HCT116 (cell line): ENCODE data around the gene GRAMD4. TPM values are rescaled to one million over a fixed set of nuclear protein-coding genes. Genes with fewer than 3 reads are reported as not detected.

Experiments
- ATAC-seq: fragments of 200-7000 bp; cut with Tn5 transposase; 2 replicates; pipeline ENCODE4 v1.9.1; 2020; ENCODE audit warnings: mild to moderate bottlenecking, moderate library complexity
- BruUV-seq: library from RNA; stranded (reverse); fragments of 400-500 nt; replicated peaks from 2 replicates; lab custom pipeline; 2021; lab: Mats Ljungman, UMichigan
- CTCF ChIA-PET: fragments of 300-600 bp; sonication (Branson Sonifier 250); formaldehyde crosslinking; loops from one replicate; lab custom pipeline; 2021; ENCODE audit warnings: antibody characterized with exemption; lab: Charles Lee
- POLR2A ChIA-PET: fragments of 300-600, 350-600 bp; sonication (Branson Sonifier 250); formaldehyde crosslinking; loops from one replicate; lab custom pipeline; 2021; ENCODE audit warnings: antibody characterized with exemption; lab: Charles Lee
- RAD21 ChIA-PET, 2 experiments: fragments of 300-600 bp; sonication (Branson Sonifier 250); formaldehyde crosslinking; loops; one replicate each; lab custom pipeline; 2023; ENCODE audit warnings: low total read pairs in 2 of 2; ENCODE audit not compliant: uncharacterized antibody in 2 of 2, unreplicated experiment in 2 of 2, low non-redundant PET in 1 of 2; lab: Charles Lee
- DNase-seq: peaks from one replicate; pipeline ENCODE4 v3.0.0-alpha.2; 2010; ENCODE audit warnings: low read depth, low spot score
- H2AFZ ChIP-seq: fragments of 200-600 bp; shearing (Covaris generic), sonication (generic); 2 replicates; pipeline ENCODE4 v1.6.1; 2017; ENCODE audit warnings: low read depth, mixed run types, mixed read lengths, antibody characterized with exemption, low read length; ENCODE audit not compliant: poor library complexity, severe bottlenecking
- H3K27ac ChIP-seq: 2 replicates; pipeline ENCODE4 v1.5.1; 2012; ENCODE audit warnings: low read depth, low read length
- H3K27me3 ChIP-seq: fragments of 200-600 bp; sonication (generic); 2 replicates; pipeline ENCODE4 v1.6.1; 2016; ENCODE audit warnings: mixed run types, low read length, mixed read lengths; ENCODE audit not compliant: insufficient read depth
- H3K36me3 ChIP-seq, 2 experiments: fragments of 200-500 bp in 1 of 2; fragments of 200-600 bp in 1 of 2; sonication (Bioruptor generic) in 1 of 2; sonication (generic) in 1 of 2; 2 replicates each; pipeline versions ENCODE4 v1.5.1 to v1.6.1; 2014 to 2016; ENCODE audit warnings: low read length in 2 of 2, inconsistent platforms in 1 of 2, mixed read lengths in 1 of 2, mixed run types in 1 of 2; ENCODE audit not compliant: insufficient read depth in 2 of 2, control insufficient read depth in 1 of 2
- H3K4me1 ChIP-seq, 2 experiments: fragments of 200-600 bp in 1 of 2; sonication (generic) in 1 of 2; 2 replicates each; pipeline versions ENCODE4 v1.5.1 to v1.6.1; 2012 to 2017; ENCODE audit warnings: low read length in 2 of 2, inconsistent platforms in 1 of 2, mild to moderate bottlenecking in 1 of 2, mixed read lengths in 1 of 2, mixed run types in 1 of 2, moderate library complexity in 1 of 2; ENCODE audit not compliant: insufficient read depth in 2 of 2, control insufficient read depth in 1 of 2
- H3K4me2 ChIP-seq: fragments of 200-600 bp; sonication (generic); 2 replicates; pipeline ENCODE4 v1.6.1; 2017; ENCODE audit warnings: mixed run types, low read length, mixed read lengths
- H3K4me3 ChIP-seq, 2 experiments: fragments of 200-600 bp in 1 of 2; sonication (generic) in 1 of 2; replicated peaks in 1 of 2; 2 replicates each; pipeline ENCODE4 v1.5.1; 2011 to 2016; ENCODE audit warnings: low read length in 2 of 2, control low read depth in 1 of 2, low read depth in 1 of 2, mild to moderate bottlenecking in 1 of 2, mixed read lengths in 1 of 2, mixed run types in 1 of 2
- H3K79me2 ChIP-seq: fragments of 200-600 bp; sonication (generic); 2 replicates; pipeline ENCODE4 v1.6.1; 2017; ENCODE audit warnings: mild to moderate bottlenecking, mixed run types, low read length, moderate library complexity, mixed read lengths; ENCODE audit not compliant: insufficient read depth
- H3K9ac ChIP-seq: fragments of 200-600 bp; sonication (generic); 2 replicates; pipeline ENCODE4 v1.6.1; 2016; ENCODE audit warnings: low read length, mixed read lengths
- H3K9me2 ChIP-seq: fragments of 200-600 bp; sonication (generic), shearing (Covaris generic); 2 replicates; pipeline ENCODE4 v1.6.1; 2017; ENCODE audit warnings: mixed run types, mild to moderate bottlenecking, moderate library complexity; ENCODE audit not compliant: insufficient read depth
- H3K9me3 ChIP-seq, 2 experiments: fragments of 200-500 bp in 1 of 2; fragments of 200-600 bp in 1 of 2; sonication (Bioruptor generic) in 1 of 2; sonication (generic) in 1 of 2; 2 replicates each; pipeline ENCODE4 v1.6.1; 2014 to 2017; ENCODE audit warnings: low read length in 2 of 2, mixed read lengths in 2 of 2, inconsistent platforms in 1 of 2, low read depth in 1 of 2, mild to moderate bottlenecking in 1 of 2, mixed run types in 1 of 2, moderate library complexity in 1 of 2; ENCODE audit not compliant: control insufficient read depth in 1 of 2, insufficient read depth in 1 of 2
- H4K20me1 ChIP-seq: fragments of 200-600 bp; sonication (generic), shearing (Covaris generic); 2 replicates; pipeline ENCODE4 v1.6.1; 2017; ENCODE audit warnings: mixed run types, mild to moderate bottlenecking, moderate library complexity; ENCODE audit not compliant: insufficient read depth
- ATF3 ChIP-seq: IDR thresholded peaks from 2 replicates; pipeline ENCODE4 v1.6.1; 2012
- CEBPB ChIP-seq: IDR thresholded peaks from 2 replicates; pipeline ENCODE4 v1.6.1; 2012; ENCODE audit warnings: low read depth
- CTCF ChIP-seq, 3 experiments: fragments of 200-600 bp in 1 of 3; sonication (generic) in 1 of 3; IDR thresholded peaks in 2 of 3; conservative IDR thresholded peaks in 1 of 3; 2 replicates each; pipeline ENCODE4 v1.5.1; 2012 to 2017; ENCODE audit warnings: low read depth in 2 of 3, low read length in 2 of 3, antibody characterized with exemption in 1 of 3, borderline replicate concordance in 1 of 3, control low read depth in 1 of 3, mild to moderate bottlenecking in 1 of 3, mixed read lengths in 1 of 3, mixed run types in 1 of 3, moderate library complexity in 1 of 3; ENCODE audit not compliant: insufficient read depth in 1 of 3
- EGR1 ChIP-seq: IDR thresholded peaks from 2 replicates; pipeline ENCODE4 v1.6.1; 2012; ENCODE audit warnings: low read depth
- EZH2 ChIP-seq: fragments of 200-600 bp; sonication (generic); IDR thresholded peaks from 2 replicates; pipeline ENCODE4 v1.6.1; 2017; ENCODE audit warnings: antibody characterized with exemption, mixed run types
- EZH2phosphoT487 ChIP-seq: fragments of 200-600 bp; IDR thresholded peaks from 2 replicates; pipeline ENCODE4 v1.6.1; 2018; ENCODE audit warnings: antibody characterized with exemption, borderline replicate concordance
- FOSL1 ChIP-seq: IDR thresholded peaks from 2 replicates; pipeline ENCODE4 v1.6.1; 2012; ENCODE audit warnings: low read depth
- JUND ChIP-seq: IDR thresholded peaks from 2 replicates; pipeline ENCODE4 v1.6.1; 2012
- MAX ChIP-seq: IDR thresholded peaks from 2 replicates; pipeline ENCODE4 v1.6.1; 2012
- POLR2A ChIP-seq: IDR thresholded peaks from 2 replicates; pipeline ENCODE4 v1.7.0; 2011; ENCODE audit warnings: borderline replicate concordance; ENCODE audit not compliant: insufficient read depth, insufficient read length; ENCODE audit errors: extremely low read depth
- POLR2AphosphoS5 ChIP-seq: IDR thresholded peaks from 2 replicates; pipeline ENCODE4 v1.6.1; 2011; ENCODE audit warnings: mild to moderate bottlenecking, low read depth, low read length, moderate library complexity
- RAD21 ChIP-seq: IDR thresholded peaks from 2 replicates; pipeline ENCODE4 v1.6.1; 2012; ENCODE audit warnings: low read depth, mild to moderate bottlenecking
- REST ChIP-seq: IDR thresholded peaks from 2 replicates; pipeline ENCODE4 v1.6.1; 2012; ENCODE audit warnings: low read depth
- SIN3A ChIP-seq: IDR thresholded peaks from 2 replicates; pipeline ENCODE4 v1.6.1; 2012; ENCODE audit warnings: low read depth
- SRF ChIP-seq: IDR thresholded peaks from 2 replicates; pipeline ENCODE4 v1.6.1; 2012; ENCODE audit warnings: low read depth
- TCF7L2 ChIP-seq: IDR thresholded peaks from 2 replicates; pipeline ENCODE4 v1.7.0; 2011; ENCODE audit warnings: borderline replicate concordance, inconsistent platforms; ENCODE audit not compliant: insufficient read depth, insufficient read length; ENCODE audit errors: extremely low read depth
- YY1 ChIP-seq: IDR thresholded peaks from 2 replicates; pipeline ENCODE4 v1.6.1; 2011; ENCODE audit warnings: low read length, low read depth, moderate library complexity, mild to moderate bottlenecking; ENCODE audit not compliant: insufficient replicate concordance; ENCODE audit errors: extremely low read depth
- ZBTB33 ChIP-seq: IDR thresholded peaks from 2 replicates; pipeline ENCODE4 v1.6.1; 2011; ENCODE audit warnings: mild to moderate bottlenecking, low read length, moderate library complexity; ENCODE audit not compliant: insufficient replicate concordance; ENCODE audit errors: extremely low read depth
- ZFX ChIP-seq: fragments of 450-650 bp; IDR thresholded peaks from 2 replicates; pipeline ENCODE4 v1.6.1; 2017
- ZNF274 ChIP-seq: fragments of 200-500 bp; sonication (Bioruptor generic); IDR thresholded peaks from 2 replicates; pipeline ENCODE4 v1.6.1; 2014; ENCODE audit warnings: mild to moderate bottlenecking, low read depth, low read length, inconsistent platforms
- intact Hi-C: fragments of 100-400 bp; cut with micrococcal nuclease; formaldehyde crosslinking; loops from 2 replicates; pipeline ENCODE4 v1.10.0; 2022
- total RNA-seq: library from RNA; stranded (reverse); gene quantifications from one replicate; pipeline ENCODE4 v1.2.1, GENCODE V29; 2021; ENCODE audit not compliant: unreplicated experiment

Gene GRAMD4
- total RNA-seq, 1 experiment from 2014 or later: 25.8 TPM

GRCh38 chr22:46699091-46699490, 78.9 kb downstream of the GRAMD4 start:
- BruUV-seq: no TSS peak
- no peak overlapping the region for H3K27ac ChIP-seq
- no peaks in the 10 kb centered on the region for H3K27me3 ChIP-seq
- no peaks in the 10 kb centered on the region for H3K9me3 ChIP-seq
- no peak overlapping the region for H3K9ac ChIP-seq
- no peaks in the 10 kb centered on the region for H3K9me2 ChIP-seq
- no peaks in the 10 kb centered on the region for H4K20me1 ChIP-seq
- H3K4me1 ChIP-seq: no peaks in the 10 kb centered on the region
- H2AFZ ChIP-seq: no peak overlapping the region
- no peak overlapping the region for H3K4me3 ChIP-seq
- TF ChIP-seq RAD21: no peak
- TF ChIP-seq CTCF (IDR thresholded peaks at IDR 0.05 in 2 of 3, conservative IDR thresholded peaks at IDR 0.05 in 1 of 3; ENCODE audit: borderline replicate concordance in 1 of 3, insufficient read depth in 1 of 3, low read depth in 2 of 3, low read length in 2 of 3): no peak
- no peak for TF ChIP-seq ZFX
- TF ChIP-seq ZNF274: no peak
- TF ChIP-seq YY1: no peak
- TF ChIP-seq FOSL1: no peak
- no peak for TF ChIP-seq SRF
- no peak for TF ChIP-seq REST
- no peak for TF ChIP-seq EZH2phosphoT487
- TF ChIP-seq ATF3: no peak
- no peak for TF ChIP-seq EGR1
- TF ChIP-seq CEBPB: no peak
- no peak for TF ChIP-seq ZBTB33
- no peak for TF ChIP-seq EZH2
- TF ChIP-seq POLR2AphosphoS5: no peak
- TF ChIP-seq POLR2A: no peak
- no peak for TF ChIP-seq SIN3A
- TF ChIP-seq JUND: no peak
- TF ChIP-seq MAX: no peak
- no peak for TF ChIP-seq TCF7L2
- ATAC-seq: no peak
- POLR2A ChIA-PET: no interaction called here
- intact Hi-C loops: no loop called here
- RAD21 ChIA-PET: no interaction called here
- CTCF ChIA-PET: no interaction called here
- no peaks in the 10 kb centered on the region for H3K79me2 ChIP-seq
- DNase-seq: no peak
- H3K4me2 ChIP-seq: no peak overlapping the region
- H3K36me3 ChIP-seq: peaks cover 4 to 27% of the 10 kb centered on the region in 2 experiments
